Activated CD4-positive, alpha-beta T cell treated with anti-CD3 and anti-CD28 coated beads, Interleukin-2, amount 50 U/mL, for 1 hour (primary cell): ENCODE measurements around the gene MAD1L1.
"Not testable (repeated sequence)": the region's sequence is repeated elsewhere in the genome, so short reads cannot be mapped to it uniquely, and the experiment has no call there.

ENCODE experiments used
- DNase-seq: peaks from one replicate; pipeline ENCODE4 v3.0.0-alpha.2; 2020

The MAD1L1 gene

GRCh38 chr7:2170576-2171521 is 61.9 kb downstream of the MAD1L1 start:
- no peak for DNase-seq

GRCh38 chr7:2169923-2170575 is 62.7 kb downstream of the MAD1L1 start:
- no peak for DNase-seq

DNA sequence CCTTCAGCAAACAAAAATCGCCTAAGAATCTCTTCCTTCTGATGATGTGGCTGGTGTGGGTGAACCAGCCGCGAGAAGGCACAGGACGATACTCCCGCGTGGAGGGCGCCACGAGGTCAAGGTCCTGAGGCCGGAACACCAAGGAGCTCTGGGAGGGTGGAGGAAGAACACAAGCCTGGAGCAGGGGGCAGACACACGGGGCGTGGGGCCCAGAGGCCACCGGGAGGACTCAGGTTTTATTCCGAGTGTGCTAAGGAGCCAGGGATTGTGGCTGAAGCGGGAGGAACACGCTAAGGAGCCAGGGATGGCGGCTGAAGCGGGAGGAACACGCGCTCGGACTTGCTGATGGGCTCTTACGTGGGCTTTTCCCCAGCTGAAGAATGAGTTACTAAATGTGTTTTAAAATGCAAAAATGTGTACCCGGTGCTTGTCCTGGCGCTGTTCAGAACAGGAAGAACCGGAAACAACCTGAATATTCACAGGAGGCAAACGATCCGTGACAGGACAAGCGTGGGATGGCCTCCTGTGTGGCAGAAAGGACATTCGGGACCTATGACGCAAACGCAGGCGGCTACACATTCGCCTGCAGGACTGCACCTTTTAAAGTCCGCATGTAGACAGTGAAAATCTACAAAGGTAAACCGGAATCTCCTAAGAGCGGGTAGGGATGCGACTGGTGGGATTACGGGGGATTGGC is 64.0 kb downstream of the MAD1L1 start:
- no peak for DNase-seq

- DNase-seq: no peak
These were observed 66.0 kb downstream of the MAD1L1 start for GRCh38 chr7:2166625-2167280.

- no peak for DNase-seq
These were observed 66.8 kb downstream of the MAD1L1 start for GRCh38 chr7:2165610-2166594.

DNA sequence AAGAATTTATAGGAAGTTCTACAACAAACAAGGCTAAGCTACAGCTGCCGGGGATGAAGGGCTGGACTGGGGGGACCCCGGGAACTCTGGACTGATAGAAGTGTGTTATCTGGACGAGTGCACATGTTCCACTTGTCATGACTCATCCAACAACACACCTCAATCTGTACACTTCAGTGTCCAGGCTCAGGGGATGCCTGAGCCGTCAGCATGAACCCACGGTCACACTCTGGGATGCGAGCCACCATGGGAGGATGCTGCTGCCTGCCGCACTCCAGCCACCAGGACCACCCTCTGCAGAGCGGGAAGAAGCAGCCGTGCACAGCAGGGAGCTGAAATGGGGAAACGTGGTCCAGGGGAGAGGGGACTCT is 67.5 kb downstream of the MAD1L1 start:
- no peak for DNase-seq

- DNase-seq: no peak
These were observed 68.1 kb downstream of the MAD1L1 start for GRCh38 chr7:2164646-2165045.

- no peak for DNase-seq
These were observed 68.9 kb downstream of the MAD1L1 start for GRCh38 chr7:2163600-2164555.

DNA sequence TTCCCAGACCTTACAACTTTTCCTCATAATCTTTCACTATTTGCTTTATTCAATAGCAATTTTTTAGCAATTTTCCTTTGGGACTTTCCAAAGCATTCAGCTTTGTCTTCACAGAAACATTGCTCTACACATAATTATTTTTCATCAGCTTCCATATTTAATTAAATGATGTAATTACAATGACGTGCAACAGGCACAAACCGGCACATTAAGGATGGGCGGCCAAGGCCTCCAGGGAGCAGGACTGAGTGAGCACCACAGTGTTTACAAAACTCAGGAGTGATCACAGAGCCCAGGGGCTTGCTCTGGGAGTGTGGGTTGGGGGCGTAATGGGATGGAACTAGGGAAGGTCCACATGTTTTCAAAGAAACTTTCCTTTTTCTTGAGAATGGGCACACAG is 69.8 kb downstream of the MAD1L1 start:
- DNase-seq: no peak

DNA sequence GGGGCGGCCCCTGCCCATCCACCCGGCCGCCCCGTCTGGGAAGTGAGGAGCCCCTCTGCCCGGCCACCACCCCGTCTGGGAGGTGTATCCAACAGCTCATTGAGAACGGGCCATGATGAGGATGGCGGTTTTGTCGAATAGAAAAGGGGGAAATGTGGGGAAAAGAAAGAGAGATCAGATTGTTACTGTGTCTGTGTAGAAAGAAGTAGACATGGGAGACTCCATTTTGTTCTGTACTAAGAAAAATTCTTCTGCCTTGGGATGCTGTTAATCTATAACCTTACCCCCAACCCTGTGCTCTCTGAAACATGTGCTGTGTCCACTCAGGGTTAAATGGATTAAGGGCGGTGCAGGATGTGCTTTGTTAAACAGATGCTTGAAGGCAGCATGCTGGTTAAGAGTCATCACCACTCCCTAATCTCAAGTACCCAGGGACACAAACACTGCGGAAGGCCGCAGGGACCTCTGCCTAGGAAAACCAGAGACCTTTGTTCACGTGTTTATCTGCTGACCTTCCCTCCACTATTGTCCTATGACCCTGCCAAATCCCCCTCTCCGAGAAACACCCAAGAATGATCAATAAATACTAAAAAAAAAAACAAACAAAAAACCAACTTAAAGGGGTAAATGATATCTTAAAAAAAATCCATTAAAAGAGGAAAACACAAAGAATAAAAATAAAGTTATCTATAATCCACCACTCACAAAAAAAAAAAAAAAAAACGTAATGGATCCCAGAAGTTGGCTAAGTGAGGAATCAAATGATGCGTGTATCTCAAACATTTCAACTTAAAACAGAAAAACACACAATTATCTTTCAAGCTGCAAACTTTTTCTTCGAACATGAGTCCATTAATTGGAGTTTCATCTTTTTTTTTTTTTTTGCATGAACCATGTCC is 70.5 kb downstream of the MAD1L1 start:
- DNase-seq: not testable (repeated sequence)

DNA sequence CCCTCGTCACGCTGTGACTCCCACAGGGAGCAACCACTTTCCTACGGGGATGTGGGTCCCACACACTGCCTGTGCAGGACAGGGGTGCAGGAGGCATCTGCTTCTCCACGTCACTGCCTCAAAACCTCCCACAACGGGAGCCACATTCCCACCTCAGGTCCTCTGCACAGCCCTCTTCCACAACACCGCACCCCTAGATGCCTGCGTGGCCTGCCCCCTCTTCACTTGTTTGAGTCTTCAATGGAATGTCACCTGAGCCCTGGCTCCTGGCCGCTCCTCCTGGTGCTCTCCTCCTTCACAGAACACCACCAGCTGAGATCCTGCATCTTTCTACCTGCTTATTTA is 73.6 kb downstream of the MAD1L1 start:
- DNase-seq: no peak

- DNase-seq: no peak
These were observed 74.2 kb downstream of the MAD1L1 start for GRCh38 chr7:2158331-2159175.

DNA sequence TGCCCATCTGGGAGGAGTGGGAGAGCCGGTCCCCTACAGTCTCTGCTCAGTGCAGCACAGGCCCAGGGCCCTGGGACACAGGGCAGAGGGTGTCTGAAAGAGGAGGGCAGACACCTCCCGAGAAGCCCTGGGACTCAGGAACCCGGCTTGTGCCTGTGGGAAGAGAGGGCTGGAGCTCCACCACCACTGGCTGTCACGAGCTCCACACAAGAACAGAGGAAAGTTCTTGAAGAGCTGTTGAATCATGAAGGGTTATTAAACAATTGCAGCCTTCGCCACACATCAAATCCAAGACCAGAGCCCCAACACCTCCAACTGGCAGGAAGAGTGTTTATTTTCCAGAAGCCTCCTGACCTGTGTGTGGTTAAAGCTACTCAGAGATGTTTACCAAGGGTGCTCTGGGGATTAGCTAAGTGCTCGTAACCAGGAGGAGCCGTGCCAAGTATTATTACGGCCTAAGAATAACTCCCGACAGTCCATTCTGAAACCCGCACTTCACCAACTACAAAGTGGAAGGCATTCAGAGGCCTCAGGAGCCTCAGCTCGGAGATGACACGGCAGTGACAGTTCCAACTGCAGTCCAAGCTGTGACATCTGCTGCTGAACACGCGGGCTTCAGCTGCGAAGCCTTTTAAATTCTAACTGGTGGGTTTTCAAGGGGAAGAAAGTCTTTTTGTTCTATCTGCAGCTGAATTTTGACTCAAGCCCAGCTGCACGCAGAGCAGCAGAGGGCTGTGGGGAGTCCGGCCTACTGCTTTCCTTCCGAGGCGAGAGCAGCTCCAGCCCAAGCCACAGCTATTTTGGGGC is 75.1 kb downstream of the MAD1L1 start:
- DNase-seq: no peak

- DNase-seq: no peak
These were observed 75.8 kb downstream of the MAD1L1 start for GRCh38 chr7:2156756-2157472.

DNA sequence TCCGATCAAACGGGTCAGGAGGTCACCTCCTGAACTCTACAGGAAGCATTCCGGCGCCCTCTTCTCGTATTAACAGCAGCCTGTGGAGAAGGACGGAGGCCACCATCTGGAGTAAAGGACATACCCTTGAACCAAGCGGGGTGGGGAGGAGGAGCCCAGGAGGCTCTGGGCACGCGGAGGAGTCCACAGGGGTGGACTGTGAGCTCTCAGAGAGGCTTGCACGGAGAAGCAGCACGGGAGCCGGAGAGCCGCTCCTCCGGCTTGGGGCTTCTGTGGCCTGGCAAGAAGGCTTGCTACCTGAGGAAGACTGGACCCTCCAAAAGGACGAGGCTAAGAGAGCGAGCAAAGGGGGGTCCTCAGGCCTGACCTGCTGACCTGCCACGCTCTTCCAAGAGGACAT is 77.9 kb downstream of the MAD1L1 start:
- DNase-seq: no peak

DNA sequence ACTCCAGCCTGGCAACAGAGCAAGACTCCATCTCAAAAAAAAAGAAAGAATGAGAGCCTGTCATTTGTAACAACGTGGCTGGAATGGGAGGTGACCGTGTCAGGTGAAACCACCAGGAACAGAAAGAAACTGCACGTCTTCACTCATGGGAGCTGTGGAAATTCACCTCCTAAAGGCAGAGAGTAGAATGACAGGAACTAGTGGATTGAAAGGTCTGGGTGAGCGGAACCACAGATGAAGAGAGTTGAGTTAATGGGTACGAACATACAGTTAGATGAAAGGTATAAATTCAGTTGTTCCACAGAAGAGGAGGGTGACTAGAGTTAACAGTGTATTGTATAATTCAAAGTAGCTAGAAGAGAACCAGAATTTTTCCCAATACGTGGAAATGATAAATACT is 78.6 kb downstream of the MAD1L1 start:
- DNase-seq: no peak

DNA sequence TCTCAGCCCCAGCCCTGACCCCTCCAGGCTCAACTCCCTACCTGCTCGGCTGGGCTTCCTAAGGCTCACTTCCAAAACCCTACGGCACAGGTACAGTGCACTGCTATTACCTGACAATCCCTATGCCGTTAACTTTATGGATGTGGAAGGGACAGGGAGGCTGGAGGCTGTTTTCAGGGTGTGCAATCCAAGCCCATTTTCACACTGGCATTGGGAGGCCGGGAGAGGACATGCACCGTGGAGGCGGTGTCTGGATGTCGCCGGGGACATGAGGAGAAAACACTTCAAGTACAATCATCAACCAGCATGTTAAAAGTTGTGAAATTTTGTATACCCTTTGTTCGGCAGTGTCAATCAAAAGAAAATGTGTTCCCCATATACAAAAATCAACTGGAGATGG is 80.1 kb downstream of the MAD1L1 start:
- DNase-seq: no peak
